PC-9 (cell line): ENCODE results near the gene TANGO2. TPM values are rescaled to one million over a fixed set of nuclear protein-coding genes. Genes with fewer than 3 reads are reported as not detected.

Experiments used
- BruUV-seq: library from RNA; stranded (reverse); fragments of 400-500 nt; replicated peaks from 2 replicates; lab custom pipeline; 2021; lab: Mats Ljungman, UMichigan
- CTCF ChIA-PET: fragments of 300-600 bp; sonication (Branson Sonifier 250); formaldehyde crosslinking; loops from one replicate; lab custom pipeline; 2022; ENCODE audit warnings: antibody characterized with exemption; lab: Charles Lee
- POLR2A ChIA-PET: fragments of 300-600 bp; sonication (Branson Sonifier 250); formaldehyde crosslinking; loops from one replicate; lab custom pipeline; 2022; ENCODE audit warnings: antibody characterized with exemption; ENCODE audit not compliant: unreplicated experiment; lab: Charles Lee
- DNase-seq, 2 experiments: peaks; one replicate each; pipeline versions ENCODE4 v3.0.0 to v3.0.0-alpha.2; 2015 to 2022; ENCODE audit warnings: mixed read lengths in 1 of 2
- H2AFZ ChIP-seq: fragments of 200-600 bp; sonication (generic); 2 replicates; pipeline ENCODE4 v1.8.1; 2017; ENCODE audit warnings: antibody characterized with exemption
- H3F3A ChIP-seq: fragments of 200-600 bp; sonication (generic); 2 replicates; pipeline ENCODE4 v1.8.1; 2017; ENCODE audit warnings: antibody characterized with exemption, mild to moderate bottlenecking, low read depth; ENCODE audit not compliant: insufficient read depth
- H3K27ac ChIP-seq: fragments of 200-600 bp; sonication (generic); 2 replicates; pipeline ENCODE4 v1.6.1; 2016; ENCODE audit warnings: mixed run types
- H3K27me3 ChIP-seq: fragments of 200-600 bp; sonication (generic); 2 replicates; pipeline ENCODE4 v1.6.1; 2016; ENCODE audit warnings: low read depth, mixed run types; ENCODE audit not compliant: insufficient read depth
- H3K36me3 ChIP-seq: fragments of 200-600 bp; sonication (generic); 2 replicates; pipeline ENCODE4 v1.6.1; 2016; ENCODE audit warnings: low read depth, mixed run types
- H3K4me1 ChIP-seq: fragments of 200-600 bp; sonication (generic); replicated peaks from 2 replicates; pipeline ENCODE4 v1.6.1; 2016; ENCODE audit warnings: mixed run types; ENCODE audit not compliant: insufficient read depth
- H3K4me2 ChIP-seq: fragments of 200-600 bp; sonication (generic); 2 replicates; pipeline ENCODE4 v1.6.1; 2017; ENCODE audit warnings: mixed run types
- H3K4me3 ChIP-seq: fragments of 200-600 bp; sonication (generic); 2 replicates; pipeline ENCODE4 v1.6.1; 2016; ENCODE audit warnings: mixed run types
- H3K79me2 ChIP-seq: fragments of 200-600 bp; sonication (generic); 2 replicates; pipeline ENCODE4 v1.6.1; 2017; ENCODE audit warnings: low read depth, mixed run types
- H3K9me2 ChIP-seq: fragments of 200-600 bp; sonication (generic); 2 replicates; pipeline ENCODE4 v1.8.1; 2017; ENCODE audit warnings: mild to moderate bottlenecking; ENCODE audit not compliant: insufficient read depth
- H3K9me3 ChIP-seq: fragments of 200-600 bp; sonication (generic); 2 replicates; pipeline ENCODE4 v1.8.1; 2016; ENCODE audit warnings: low read depth; ENCODE audit not compliant: insufficient read depth
- H4K20me1 ChIP-seq: fragments of 200-600 bp; sonication (generic); 2 replicates; pipeline ENCODE4 v1.8.1; 2017; ENCODE audit not compliant: insufficient read depth
- CTCF ChIP-seq: fragments of 200-600 bp; sonication (generic); conservative IDR thresholded peaks from 2 replicates; pipeline ENCODE4 v1.6.1; 2017; ENCODE audit warnings: mixed run types, antibody characterized with exemption, mild to moderate bottlenecking, moderate library complexity
- EZH2 ChIP-seq: fragments of 200-600 bp; sonication (generic); IDR thresholded peaks from 2 replicates; pipeline ENCODE4 v1.8.0; 2017; ENCODE audit warnings: antibody characterized with exemption, low read depth
- intact Hi-C: fragments of 100-400 bp; cut with micrococcal nuclease; formaldehyde crosslinking; loops from one replicate; pipeline ENCODE4 v1.10.0; 2022; ENCODE audit not compliant: unreplicated experiment
- total RNA-seq: library from RNA; stranded (reverse); gene quantifications from 2 replicates; pipeline ENCODE4 v1.2.3, GENCODE V29; 2021

The TANGO2 gene
- total RNA-seq, 1 experiment from 2014 or later: 22.4 TPM

- intact Hi-C loops: no loop called here
- Histone ChIP-seq H3K79me2 (no peaks in the 10 kb centered on the region), H3K9me3 (no peaks in the 10 kb centered on the region), H3F3A (no peaks in the 10 kb centered on the region), H3K36me3 (no peaks in the 10 kb centered on the region), H3K4me1 (no peaks in the 10 kb centered on the region), H4K20me1 (no peaks in the 10 kb centered on the region), H3K27me3 (no peaks in the 10 kb centered on the region), H2AFZ (no peak overlapping the region), H3K27ac (no peak overlapping the region), H3K9me2 (no peaks in the 10 kb centered on the region), H3K4me2 (no peak overlapping the region), H3K4me3 (no peak overlapping the region)
- BruUV-seq: no TSS peak
- ChIA-PET CTCF (no interaction called here), POLR2A (interaction anchor here (0.6 kb wide), 1 partner anchor 18 kb away, joined by 6 read pairs; the partner anchor contains the start of gene DGCR8)
- no peak for DNase-seq
- TF ChIP-seq EZH2: no peak
- TF ChIP-seq CTCF: no peak
Observed at GRCh38 chr22:20062043-20062765, 41.3 kb downstream of the TANGO2 start.

GRCh38 chr22:20062766-20063083 lies 41.8 kb downstream of the TANGO2 start:
- ChIA-PET CTCF (no interaction called here), POLR2A (interaction anchor here (0.6 kb wide), 1 partner anchor 17 kb away, joined by 6 read pairs; the partner anchor contains the start of gene DGCR8)
- Histone ChIP-seq H3K27ac (no peak overlapping the region), H4K20me1 (no peaks in the 10 kb centered on the region), H3K4me1 (no peaks in the 10 kb centered on the region), H3F3A (no peaks in the 10 kb centered on the region), H3K9me3 (no peaks in the 10 kb centered on the region), H3K79me2 (no peaks in the 10 kb centered on the region), H3K9me2 (no peaks in the 10 kb centered on the region), H3K4me3 (no peak overlapping the region), H3K4me2 (no peak overlapping the region), H3K27me3 (no peaks in the 10 kb centered on the region), H2AFZ (no peak overlapping the region), H3K36me3 (no peaks in the 10 kb centered on the region)
- intact Hi-C loops: no loop called here
- TF ChIP-seq CTCF (no peak), EZH2 (no peak)
- peak in 1 of 2 experiments; percentile 61 for DNase-seq
- no TSS peak for BruUV-seq

GRCh38 chr22:20063271-20064139 lies 42.6 kb downstream of the TANGO2 start:
- no peaks in the 10 kb centered on the region for H3K9me2 ChIP-seq
- no peaks in the 10 kb centered on the region for H3K4me1 ChIP-seq
- no peak for DNase-seq
- H3K36me3 ChIP-seq: no peaks in the 10 kb centered on the region
- H2AFZ ChIP-seq: no peak overlapping the region
- intact Hi-C loops: no loop called here
- no peaks in the 10 kb centered on the region for H3F3A ChIP-seq
- no peak overlapping the region for H3K4me2 ChIP-seq
- no peak overlapping the region for H3K27ac ChIP-seq
- BruUV-seq: no TSS peak
- ChIA-PET CTCF (no interaction called here), POLR2A (no interaction called here)
- TF ChIP-seq EZH2 (no peak), CTCF (no peak)
- no peaks in the 10 kb centered on the region for H3K79me2 ChIP-seq
- no peaks in the 10 kb centered on the region for H3K9me3 ChIP-seq
- H3K4me3 ChIP-seq: no peak overlapping the region
- no peaks in the 10 kb centered on the region for H4K20me1 ChIP-seq
- H3K27me3 ChIP-seq: no peaks in the 10 kb centered on the region
